Measurements from ENCODE around the gene ENTREP1. TPM values are rescaled to one million over a fixed set of nuclear protein-coding genes. Genes with fewer than 3 reads are reported as not detected.

ENTREP1 gene
- total and polyA plus RNA-seq, 2 of the 4 experiments (the other 2 are of a cell fraction), result not detected

- ChIA-PET CTCF (no interaction called here), POLR2A (ENCODE audit: unreplicated experiment) (no interaction called here)
- Histone ChIP-seq H2BK5ac (ENCODE audit: low read depth, low read length, poor library complexity, severe bottlenecking) (no peak overlapping the region), H3K9ac (ENCODE audit: low read depth, low read length) (no peak overlapping the region), H3K14ac (replicated peaks; ENCODE audit: low read depth, low read length) (no peak overlapping the region), H3K56ac (ENCODE audit: extremely low read depth, insufficient read depth, low read length) (no peak overlapping the region), H3K27me3 (ENCODE audit: control insufficient read depth, insufficient read depth, low read length) (peaks cover 9% of the 10 kb centered on the region), H2AK5ac (ENCODE audit: low read depth, low read length) (no peak overlapping the region), H4K8ac (ENCODE audit: low read depth in 2 of 2, low read length in 2 of 2) (no peak overlapping the region), H4K5ac (ENCODE audit: low read depth, low read length) (no peak overlapping the region), H3K27ac (ENCODE audit: insufficient read depth, low read length) (no peak overlapping the region), H2BK20ac (ENCODE audit: low read depth, low read length) (no peak overlapping the region), H2BK15ac (ENCODE audit: low read depth, low read length) (no peak overlapping the region), H3K79me1 (ENCODE audit: low read depth in 1 of 2, low read length in 2 of 2) (no peaks in the 10 kb centered on the region), H3K4me1 (ENCODE audit: control insufficient read depth, insufficient read depth, low read length) (no peaks in the 10 kb centered on the region), H2AFZ (replicated peaks; ENCODE audit: low read length, poor library complexity) (no peak overlapping the region), H2BK120ac (ENCODE audit: low read depth, low read length) (no peak overlapping the region), H3K23ac (ENCODE audit: low read depth, low read length) (no peak overlapping the region), H4K20me1 (ENCODE audit: insufficient read depth, low read length) (no peaks in the 10 kb centered on the region), H3K9me1 (ENCODE audit: insufficient read depth, low read length) (no peaks in the 10 kb centered on the region), H2AK9ac (replicated peaks; ENCODE audit: low read depth, low read length, poor library complexity) (no peak overlapping the region), H3K36me3 (ENCODE audit: control insufficient read depth, insufficient read depth, low read length) (no peaks in the 10 kb centered on the region), H3K18ac (ENCODE audit: low read depth, low read length) (no peak overlapping the region), H3K4ac (ENCODE audit: low read depth, low read length) (no peak overlapping the region), H3K9me3 (ENCODE audit: control insufficient read depth, insufficient read depth, low read length) (no peaks in the 10 kb centered on the region), H4K91ac (ENCODE audit: insufficient read depth, low read depth, low read length) (no peak overlapping the region), H3K4me2 (ENCODE audit: low read depth, low read length) (no peak overlapping the region), H3K4me3 (ENCODE audit: insufficient read depth, low read depth, low read length) (no peak overlapping the region)
- dilution Hi-C loops (cut with HindIII; ENCODE audit: low sequenced_read_pairs, unreplicated experiment) (no loop called here), in situ Hi-C loops (cut with MboI; ENCODE audit: low sequenced_read_pairs) (no loop called here), intact Hi-C loops (cut with micrococcal nuclease) (no loop called here)
- DNase-seq (no peak), ATAC-seq (ENCODE audit: low read depth) (no peak)
- BruUV-seq (replicated peaks), result no TSS peak
- 60% methylated on average over 1 of the region's 6 CpGs; no CpG with 5 or more reads in 1 of the 2 experiments for WGBS, 2 experiments (ENCODE audit: extremely low coverage in 2 of 2, insufficient read length in 1 of 2)
- TF ChIP-seq MAFK (IDR thresholded peaks at IDR 0.05; ENCODE audit: low read depth, low read length), result no peak
- no peak for TF ChIP-seq MAZ (IDR thresholded peaks at IDR 0.05; ENCODE audit: borderline replicate concordance, low read depth, low read length)
- TF ChIP-seq BHLHE40 (IDR thresholded peaks at IDR 0.05; ENCODE audit: low read depth, low read length), result no peak
- no peak for TF ChIP-seq ELK1 (IDR thresholded peaks at IDR 0.05; ENCODE audit: borderline replicate concordance, low read depth, low read length)
- no peak for TF ChIP-seq NFE2L2 (IDR thresholded peaks at IDR 0.05; ENCODE audit: low read depth, low read length)
- no peak for TF ChIP-seq USF2 (IDR thresholded peaks at IDR 0.05; ENCODE audit: low read depth, low read length)
- TF ChIP-seq MXI1 (IDR thresholded peaks at IDR 0.05; ENCODE audit: borderline replicate concordance, low read depth, low read length), result no peak
- no peak for TF ChIP-seq RFX5 (IDR thresholded peaks at IDR 0.05; ENCODE audit: low read depth, low read length)
- no peak for TF ChIP-seq CTCF (conservative IDR thresholded peaks at IDR 0.05; ENCODE audit: low read depth, low read length)
- TF ChIP-seq RCOR1 (IDR thresholded peaks at IDR 0.05; ENCODE audit: insufficient replicate concordance, low read length), result no peak
- no peak for TF ChIP-seq CHD1 (IDR thresholded peaks at IDR 0.05; ENCODE audit: low read depth, low read length)
- TF ChIP-seq CEBPB (IDR thresholded peaks at IDR 0.05; ENCODE audit: low read depth, low read length), result no peak
- TF ChIP-seq FOS (IDR thresholded peaks at IDR 0.05; ENCODE audit: low read depth, low read length), result no peak
- no peak for TF ChIP-seq SMC3 (IDR thresholded peaks at IDR 0.05; ENCODE audit: low read depth, low read length)
- no peak for TF ChIP-seq RAD21 (IDR thresholded peaks at IDR 0.05; ENCODE audit: low read length)
- no peak for TF ChIP-seq POLR2A (IDR thresholded peaks at IDR 0.05; ENCODE audit: low read depth, low read length)
Observed at GRCh38 chr9:69393425-69393824, 68.4 kb downstream of the ENTREP1 start.

Data from IMR-90 (cell line).